NCI-H460 (cell line): ENCODE data around the gene GP5. TPM values are rescaled to one million over a fixed set of nuclear protein-coding genes. Genes with fewer than 3 reads are reported as not detected.
A peak's percentile ranks its signal among the peaks of the same experiment; 100 is the strongest.

Experiments used
- DNase-seq: peaks from one replicate; pipeline ENCODE4 v3.0.0-alpha.2; 2016; ENCODE audit warnings: low read depth; ENCODE audit errors: extremely low read depth
- total RNA-seq: library from RNA; depleted of rRNA; stranded (reverse); fragments of >200 nt; shearing (Covaris generic); gene quantifications from 2 replicates; pipeline ENCODE4 v1.2.3, GENCODE V29; 2014

Gene GP5
- total RNA-seq, 1 experiment from 2014 or later = not detected

DNA sequence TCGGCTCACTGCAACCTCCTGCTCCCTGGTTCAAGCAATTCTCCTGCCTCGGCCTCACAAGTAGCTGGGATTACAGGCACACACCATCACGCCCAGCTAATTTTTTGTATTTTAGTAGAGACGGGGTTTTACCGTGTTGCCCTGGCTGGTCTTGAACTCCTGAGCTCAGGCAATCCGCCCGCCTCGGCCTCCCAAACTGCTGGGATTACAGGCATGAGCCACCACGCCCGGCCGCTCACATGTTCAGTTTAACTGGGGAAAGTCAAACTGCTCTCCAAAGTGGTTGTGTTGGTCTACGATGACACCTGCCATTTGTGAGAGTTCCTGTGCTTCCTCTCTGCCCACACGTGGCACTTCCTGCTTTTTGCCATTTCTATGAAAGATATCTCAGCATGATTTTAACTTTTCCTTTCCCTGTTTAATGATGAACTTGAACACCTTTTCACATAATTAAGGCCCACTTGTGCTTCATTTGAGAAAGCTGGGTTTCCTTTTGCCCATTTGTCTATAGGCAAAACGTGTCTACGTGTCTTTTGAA lies 877 bp upstream of the GP5 start:
- DNase-seq = no peak

DNA sequence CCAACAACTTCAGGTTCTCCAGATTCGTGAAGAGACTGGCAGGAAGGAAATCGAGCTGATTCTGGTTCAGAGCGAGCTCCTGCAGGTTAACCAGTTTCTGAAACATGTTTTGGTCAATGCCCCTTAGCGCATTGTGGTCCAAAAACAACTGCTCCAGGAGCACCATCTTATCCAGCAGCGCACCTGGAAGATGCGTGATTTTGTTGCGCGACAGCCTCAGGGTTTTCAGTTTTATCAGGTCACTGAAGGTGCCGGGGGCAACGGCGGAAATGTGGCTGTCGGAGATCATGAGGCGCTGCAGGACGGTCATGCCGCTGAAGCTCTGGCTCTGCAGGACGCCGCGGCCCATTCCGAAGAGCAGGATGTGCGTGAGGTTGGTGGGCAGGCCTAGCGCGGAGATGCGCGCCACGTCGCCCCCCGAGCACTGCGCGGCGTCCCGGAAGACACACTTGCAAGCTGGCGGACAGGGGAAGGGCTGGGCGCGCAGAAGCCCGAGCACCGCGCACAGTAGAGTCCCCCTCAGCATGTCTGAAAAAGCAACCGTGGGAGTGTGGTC lies 1.2 kb downstream of the GP5 start:
- DNase-seq = no peak

DNA sequence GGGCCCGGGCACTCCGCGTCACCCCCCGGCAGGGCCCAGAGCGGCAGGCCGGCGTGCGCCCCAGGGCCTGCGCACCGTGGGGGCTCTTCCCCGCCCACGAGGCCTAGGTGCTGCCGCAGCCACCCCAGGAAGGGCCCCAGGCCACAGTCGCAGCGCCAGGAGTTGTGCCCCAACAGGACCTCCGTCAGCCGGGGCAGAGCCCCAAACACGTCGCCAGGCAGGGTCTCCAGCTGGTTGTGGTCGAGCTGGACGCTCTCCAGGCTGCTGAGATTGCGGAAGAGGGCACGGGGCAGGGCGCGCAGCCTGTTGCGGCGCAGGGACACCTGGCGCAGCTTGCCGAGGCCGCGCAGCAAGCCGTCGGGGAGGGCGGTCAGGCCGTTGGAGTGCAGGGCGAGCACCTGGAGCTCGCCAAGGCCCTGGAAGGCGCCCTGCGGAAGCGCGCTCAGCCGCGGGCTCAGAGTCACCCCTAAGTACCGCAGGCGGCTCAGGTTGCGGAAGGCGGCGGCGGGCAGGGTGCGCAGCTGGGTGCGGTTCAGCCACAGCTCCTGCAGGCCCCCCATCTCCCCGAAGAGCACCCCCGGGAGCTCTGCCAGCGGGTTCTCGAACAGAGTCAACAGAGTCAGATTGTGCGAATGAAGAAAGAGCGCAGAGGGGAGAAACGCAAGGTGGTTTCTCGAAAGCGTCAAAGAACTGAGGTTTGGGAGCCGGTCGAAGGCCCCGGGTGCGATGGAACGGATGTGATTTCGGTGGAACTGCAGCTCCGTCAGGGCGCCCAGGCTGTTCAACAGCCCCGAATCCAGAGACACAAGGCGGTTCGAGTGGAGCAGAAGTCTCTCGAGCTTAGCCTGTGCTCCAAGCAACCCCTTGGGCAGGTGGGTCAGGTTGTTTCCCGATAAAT lies 2.0 kb downstream of the GP5 start:
- DNase-seq = no peak

DNA sequence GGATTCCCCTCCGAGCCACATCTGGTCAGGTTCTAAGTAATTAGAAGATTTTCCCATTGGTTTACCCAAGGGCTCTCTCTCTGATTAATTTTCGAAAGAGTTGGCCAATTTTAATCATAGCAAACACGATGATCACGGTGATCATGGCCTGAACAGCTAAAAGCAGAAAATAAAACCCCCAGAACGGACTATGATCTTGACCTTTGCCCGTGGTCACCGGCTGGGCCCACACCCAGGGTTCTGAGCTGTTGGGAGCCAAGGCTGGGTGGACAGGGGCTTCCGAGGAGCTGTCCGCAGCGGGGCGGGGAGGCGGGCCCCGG lies 2.6 kb downstream of the GP5 start:
- DNase-seq = no peak

DNA sequence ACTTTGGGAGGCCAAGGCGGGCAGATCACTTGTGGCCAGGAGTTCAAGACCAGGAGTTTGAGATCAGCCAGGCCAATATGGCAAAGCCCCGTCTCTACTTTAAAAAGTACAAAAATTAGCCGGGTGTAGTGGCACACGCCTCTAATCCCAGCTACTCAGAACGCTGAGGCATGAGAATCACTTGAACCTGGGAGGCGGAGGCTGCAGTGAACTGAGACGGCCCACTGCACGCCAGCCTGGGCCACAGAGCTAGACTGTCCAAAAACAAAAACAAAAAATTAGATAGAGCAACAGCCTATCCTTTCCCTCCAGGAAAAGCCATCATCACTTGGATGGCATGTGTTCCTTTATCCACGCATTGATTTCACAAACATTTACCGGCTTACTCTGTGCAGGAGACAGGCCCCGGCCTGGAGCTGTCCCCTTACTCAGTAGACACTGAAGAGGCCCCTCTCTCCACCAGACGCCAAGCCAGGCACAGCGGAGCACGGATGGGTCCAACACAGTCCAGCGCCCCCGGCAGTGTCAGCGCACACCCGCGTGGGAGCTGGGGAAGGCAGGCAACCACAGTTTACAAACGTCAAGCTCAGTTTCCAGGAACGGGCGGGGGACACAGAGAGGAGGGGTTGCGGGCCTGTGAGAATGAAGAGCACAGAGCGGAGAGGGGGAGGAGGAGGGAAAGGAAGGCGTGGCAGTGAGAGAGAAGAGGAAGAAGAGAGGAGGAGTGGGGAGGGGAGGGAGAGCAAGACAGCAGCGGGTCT lies 3.1 kb downstream of the GP5 start:
- no peak for DNase-seq

DNA sequence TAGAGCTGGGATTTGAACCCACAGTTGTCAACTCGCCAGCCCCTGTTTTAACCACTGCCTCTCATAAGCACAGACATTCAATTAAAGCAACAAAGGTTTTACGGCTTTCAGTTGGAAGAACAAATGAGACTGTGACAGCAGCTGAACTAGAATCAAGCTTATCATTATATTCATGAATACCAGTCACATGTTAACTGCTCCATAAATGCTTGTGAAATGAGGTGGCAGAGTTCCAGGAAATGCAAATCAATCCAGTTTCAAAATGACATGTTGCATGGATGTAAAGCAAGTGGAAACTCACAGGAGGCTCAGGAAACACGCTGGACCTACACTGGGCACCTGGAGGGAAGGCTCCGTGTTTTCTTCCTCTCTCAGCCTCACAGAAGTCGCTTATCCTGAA lies 3.9 kb downstream of the GP5 start:
- DNase-seq = no peak

DNA sequence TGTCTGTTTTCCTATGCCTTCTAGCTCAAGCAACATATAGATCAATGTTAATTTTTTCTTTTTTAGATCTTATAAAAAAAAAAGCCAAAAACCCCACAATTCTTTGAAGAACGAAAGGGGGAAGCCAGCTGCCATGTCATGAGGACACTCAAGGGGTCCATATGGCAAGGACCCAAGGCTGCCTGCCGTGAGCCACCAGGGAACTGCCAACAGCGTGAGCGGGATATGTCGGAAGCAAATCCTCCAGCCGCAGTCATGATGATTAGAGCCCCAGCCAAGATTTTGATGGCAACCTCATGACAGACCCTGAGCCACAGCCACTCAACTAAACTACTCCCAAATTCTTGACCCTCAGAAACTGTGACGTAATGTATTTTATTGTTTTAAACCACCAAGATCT lies 6.5 kb downstream of the GP5 start:
- no peak for DNase-seq

DNA sequence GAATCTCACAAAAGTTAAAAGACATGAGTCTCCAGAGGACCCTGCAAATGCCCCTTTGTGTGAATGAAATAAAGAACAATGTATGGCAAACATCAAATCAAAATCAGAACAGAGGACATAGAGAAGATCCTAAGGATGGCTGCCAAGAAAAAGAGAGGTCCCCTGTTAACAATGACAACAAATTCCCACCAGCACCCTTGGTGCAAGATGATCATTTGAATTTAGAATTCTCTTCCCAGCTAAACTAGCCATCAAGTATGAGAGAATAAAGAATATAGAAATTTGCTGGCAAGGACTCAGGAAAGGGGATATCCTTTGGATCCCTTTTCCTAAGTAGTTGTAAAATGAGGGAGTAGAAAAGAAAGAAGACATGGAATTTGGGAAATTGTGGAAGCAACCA lies 8.2 kb downstream of the GP5 start:
- DNase-seq = no peak

DNA sequence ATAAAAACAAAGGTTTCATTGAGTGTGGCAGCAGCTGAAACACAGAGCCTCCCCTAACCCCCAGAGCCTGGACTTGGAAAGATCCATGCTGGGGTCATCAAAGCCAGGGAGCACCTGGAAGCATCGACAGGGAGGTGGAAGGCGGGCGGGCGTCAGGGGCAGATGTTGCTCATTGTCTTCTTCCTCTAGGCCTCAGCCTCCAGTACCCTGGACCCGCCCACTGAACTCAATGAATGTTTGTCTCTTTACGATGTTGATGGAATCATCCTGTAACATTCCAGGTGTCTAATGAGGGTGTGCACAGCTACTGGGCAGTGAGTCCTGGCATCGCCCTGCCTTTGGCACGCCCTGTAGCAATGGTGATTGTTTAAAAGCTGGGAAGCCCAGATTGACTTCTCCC lies 9.8 kb downstream of the GP5 start:
- DNase-seq = no peak

DNA sequence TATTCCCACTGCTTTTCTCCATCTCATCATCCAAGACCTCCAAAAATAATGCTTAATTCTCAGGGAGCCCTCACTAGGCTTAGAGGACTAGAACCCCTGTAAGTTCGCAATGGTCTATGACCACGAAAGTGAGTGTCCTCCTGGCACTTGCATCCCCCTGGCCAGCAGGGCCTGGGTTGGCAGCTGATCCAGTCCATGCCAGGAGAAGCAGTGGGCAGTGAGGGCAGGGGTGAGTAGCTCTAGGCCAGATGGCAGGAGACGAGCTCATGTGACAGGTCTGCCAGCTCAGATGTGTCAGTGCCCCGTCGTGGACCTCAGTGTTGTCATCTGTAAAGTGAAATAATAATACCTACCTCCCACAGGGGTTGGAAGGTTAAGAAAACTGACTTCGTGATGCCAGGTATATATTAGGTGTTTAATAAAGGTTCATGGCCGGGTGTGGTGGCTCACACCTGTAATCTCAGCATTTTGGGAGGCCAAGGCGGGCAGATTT lies 11.1 kb downstream of the GP5 start:
- DNase-seq = no peak

DNA sequence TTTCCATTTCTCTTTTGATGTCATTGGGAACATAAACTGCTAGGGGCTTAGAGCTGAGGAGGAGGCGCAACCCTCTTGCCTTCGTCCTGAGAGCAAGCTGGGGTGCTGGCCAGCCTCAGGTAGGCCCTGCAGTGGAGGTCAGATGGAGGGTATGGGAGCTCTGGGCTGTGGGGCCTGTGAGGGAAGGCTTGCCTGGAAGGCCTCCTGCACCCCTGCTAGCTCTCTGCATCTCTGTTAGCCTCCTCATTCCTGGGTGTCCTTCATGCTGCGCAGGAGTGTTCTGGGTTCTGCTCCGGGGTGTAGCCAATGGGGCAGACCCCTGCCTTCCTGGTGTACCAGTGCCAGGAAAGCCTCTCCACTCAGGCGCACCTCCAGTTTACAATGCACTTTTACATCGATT lies 11.8 kb downstream of the GP5 start:
- no peak for DNase-seq

DNA sequence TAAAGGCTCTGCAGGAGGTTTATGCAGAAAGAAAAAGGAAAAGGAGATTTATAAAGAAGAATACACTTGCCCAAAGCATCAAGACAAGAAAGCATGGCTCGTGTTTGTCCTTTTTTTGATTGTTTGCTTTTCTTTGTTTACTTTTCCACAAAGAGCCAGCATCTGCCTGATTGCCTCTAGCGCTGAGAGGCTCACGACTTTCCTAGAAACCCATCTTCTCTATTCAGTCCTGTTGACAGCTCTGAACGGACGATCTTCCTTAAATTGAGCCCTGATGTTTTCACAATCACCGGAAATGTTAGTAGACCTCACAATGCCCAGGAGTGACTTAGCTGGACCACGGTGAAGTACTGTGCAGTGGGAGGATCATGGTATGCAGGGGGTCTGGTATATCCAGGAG lies 12.4 kb downstream of the GP5 start:
- DNase-seq = no peak

DNA sequence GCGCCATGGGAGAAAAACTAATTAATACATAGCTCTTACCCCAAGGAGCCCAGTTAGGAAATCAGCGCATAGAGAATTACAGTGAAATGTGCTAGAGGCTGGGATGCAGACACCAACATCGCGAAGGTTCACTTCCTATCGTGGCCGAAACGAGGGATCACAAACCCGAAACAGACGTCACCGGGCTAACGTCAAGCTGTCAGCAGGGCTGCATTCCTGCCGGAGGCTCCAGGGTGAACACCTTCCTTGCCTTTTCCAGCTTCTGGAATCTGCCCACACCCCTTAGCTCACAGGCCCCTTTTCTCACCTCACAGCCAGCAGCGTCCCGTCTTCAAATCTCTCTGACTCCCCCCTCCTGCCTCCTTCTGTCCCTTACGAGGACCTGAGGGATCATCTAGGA lies 13.0 kb downstream of the GP5 start:
- no peak for DNase-seq

DNA sequence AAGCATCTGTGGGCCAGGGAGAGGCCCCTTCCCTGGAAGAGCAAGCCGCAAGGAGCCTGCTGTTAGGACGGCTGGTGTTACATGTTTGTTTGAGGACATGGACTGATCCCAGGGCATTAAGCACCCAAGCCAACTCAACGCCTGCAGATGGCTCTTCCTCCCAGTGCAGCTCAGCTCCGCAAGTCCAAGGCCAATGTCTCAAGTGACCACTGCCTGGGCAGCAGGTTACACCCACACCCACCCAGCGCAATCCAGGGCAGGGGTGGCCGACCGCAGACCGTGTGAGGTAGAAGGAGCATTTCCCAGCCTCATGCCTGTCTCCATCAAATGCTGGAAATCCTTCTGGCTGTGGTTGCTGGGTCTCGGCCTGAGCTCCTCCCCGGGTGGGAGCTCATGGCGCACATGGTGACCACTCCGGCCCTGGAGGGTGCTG lies 14.5 kb downstream of the GP5 start:
- DNase-seq = no peak

DNA sequence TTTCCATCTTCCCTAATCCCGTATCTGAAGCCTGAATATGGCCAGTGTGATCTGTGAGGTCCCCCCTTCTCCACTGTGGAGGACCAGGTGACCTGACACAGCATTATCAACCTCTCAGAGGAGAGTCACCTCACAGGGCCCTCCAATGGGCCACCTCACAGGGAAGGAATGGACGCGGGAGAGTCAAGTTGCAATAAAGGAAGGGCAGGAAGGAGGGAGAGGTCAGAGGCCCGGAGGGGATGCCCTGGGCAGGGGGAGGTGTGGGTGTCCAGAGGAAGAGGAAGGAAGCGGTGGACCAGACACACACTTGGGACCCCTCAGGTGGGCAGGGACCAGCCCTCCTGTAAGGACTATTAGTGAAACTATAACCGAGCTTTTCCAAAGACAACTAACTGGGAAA lies 14.9 kb downstream of the GP5 start:
- DNase-seq = no peak

DNA sequence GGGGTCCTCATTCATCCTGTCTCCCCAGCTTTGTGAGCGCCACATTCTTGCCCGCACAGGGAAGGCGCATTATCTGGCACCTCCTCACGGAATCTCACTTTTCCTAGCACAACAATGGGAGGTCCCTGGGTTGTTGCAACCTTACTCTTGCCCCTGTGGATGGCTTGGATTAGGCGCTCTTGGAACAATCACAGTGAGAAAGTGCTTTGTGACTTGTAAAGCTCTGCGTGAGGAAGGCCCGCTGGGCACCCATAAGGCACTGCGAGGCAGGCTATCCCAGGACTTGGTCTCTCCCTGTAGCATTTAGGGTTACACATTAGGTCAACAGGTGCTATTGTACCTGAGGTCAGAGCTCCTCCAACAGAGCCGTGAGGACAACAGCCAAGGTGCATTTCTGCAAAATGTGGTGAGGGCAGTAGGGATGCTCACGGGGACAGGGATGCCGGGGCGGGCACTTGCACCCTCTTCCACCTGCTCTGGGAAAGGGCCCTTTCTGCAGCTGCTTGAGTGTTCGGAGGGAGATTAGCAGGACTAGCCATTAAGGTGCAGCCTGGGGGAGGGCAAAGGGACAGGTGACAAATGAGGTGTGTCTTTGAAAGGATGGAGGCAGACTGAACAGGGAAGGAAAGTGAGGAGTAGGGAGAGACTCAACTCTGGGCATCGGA lies 15.7 kb downstream of the GP5 start:
- no peak for DNase-seq

DNA sequence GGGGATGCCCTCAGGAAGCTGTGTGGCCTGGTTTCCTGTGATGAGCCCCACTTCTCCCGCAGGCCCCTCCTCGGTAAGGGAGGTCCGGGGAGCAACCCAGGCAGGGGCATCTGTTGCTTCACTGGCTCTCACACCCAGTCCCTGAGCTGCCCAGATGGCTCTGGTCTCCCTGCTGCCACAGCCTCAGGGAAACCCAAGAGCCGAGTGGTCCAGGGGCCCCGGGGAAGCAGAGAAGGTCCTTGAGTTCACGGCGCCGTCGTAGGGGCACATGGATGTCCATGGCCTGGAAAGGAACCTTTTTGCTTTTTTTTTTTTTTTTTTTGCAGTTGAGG lies 16.2 kb downstream of the GP5 start:
- no peak for DNase-seq

DNA sequence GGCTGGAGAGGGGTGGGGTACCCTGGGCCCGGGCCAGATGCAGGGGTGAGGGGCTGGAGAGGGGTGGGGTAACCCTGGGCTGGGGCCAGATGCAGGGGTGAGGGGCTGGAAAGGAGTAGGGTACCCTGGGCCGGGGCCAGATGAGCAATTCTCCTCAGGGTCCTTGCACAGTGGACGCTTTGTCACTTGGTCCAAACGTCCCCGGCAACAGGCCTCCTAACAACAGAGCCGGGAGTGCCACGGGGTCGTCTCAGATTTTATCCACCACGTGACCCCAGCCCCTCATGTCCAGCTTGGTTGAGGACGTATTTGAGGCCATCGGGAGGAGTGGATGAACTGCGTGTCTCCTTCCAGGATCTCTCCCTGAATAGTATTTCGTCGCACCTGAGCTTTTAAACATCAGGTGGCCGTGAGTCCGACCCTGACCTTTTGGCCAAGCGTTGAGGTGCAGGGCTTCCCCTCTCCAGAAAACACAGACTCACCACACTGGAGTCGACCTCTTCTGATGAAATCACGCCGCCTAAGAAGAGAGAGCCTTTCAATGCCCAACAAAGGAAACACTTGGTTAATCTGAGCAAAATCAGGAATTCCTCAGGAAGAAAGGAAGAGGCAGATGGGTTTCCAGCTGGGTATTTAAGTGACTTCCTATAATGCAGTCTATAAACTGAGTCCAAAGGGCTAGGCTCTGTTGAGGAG lies 16.7 kb downstream of the GP5 start:
- no peak for DNase-seq

DNA sequence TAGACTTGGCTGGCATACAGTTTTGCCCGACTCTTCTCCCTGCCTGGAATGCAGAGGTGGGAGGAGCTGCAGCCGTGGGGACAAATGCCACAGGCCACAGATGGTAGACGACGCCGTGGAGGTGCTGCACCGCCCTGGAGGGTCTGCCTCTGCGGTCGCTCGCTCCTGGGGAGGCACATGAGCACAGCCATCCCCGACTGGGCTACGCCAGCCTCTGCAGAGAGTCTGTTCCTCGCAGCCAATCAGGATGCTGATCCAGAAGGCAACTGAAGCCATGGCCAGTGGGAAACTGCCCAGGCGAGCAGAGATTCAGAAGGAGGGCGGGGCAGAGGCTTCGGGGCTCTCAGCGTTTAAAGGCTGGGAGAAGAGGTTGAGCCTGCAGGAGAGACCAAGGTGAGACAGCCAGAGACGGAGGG lies 17.6 kb downstream of the GP5 start:
- DNase-seq = peak; percentile 8

DNA sequence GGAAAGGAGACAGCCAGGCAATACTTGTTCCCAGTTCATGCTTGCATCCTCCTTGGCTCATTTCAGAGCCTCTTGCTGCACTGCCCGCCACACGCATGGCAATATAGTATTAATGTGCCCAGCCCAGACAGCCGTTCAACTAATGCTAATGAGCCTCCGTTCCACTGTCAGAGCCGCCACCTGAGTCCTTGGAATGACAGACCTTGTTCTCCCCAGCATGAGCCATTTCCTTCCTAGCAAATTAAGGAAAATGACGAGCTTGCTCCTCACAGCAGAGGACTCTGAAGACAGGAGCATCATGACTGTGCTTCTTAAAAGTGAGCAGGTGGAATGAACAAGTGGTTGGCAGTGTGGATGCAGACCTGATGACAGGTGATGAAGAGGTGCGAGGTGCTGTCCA lies 18.7 kb downstream of the GP5 start:
- no peak for DNase-seq
